Occipital lobe (tissue), 2 donors: Measurements from ENCODE around the gene MBNL2. TPM values are rescaled to one million over a fixed set of nuclear protein-coding genes. Genes with fewer than 3 reads are reported as not detected.

Experiments used
- DNase-seq: peaks from one replicate; lab custom pipeline; 2025; lab: John Stamatoyannopoulos, UW
- total RNA-seq: library from RNA; depleted of rRNA; stranded (reverse); fragments of >200 nt; gene quantifications from one replicate; pipeline ENCODE4 v1.2.3, GENCODE V29; 2014

The MBNL2 gene, protein sequence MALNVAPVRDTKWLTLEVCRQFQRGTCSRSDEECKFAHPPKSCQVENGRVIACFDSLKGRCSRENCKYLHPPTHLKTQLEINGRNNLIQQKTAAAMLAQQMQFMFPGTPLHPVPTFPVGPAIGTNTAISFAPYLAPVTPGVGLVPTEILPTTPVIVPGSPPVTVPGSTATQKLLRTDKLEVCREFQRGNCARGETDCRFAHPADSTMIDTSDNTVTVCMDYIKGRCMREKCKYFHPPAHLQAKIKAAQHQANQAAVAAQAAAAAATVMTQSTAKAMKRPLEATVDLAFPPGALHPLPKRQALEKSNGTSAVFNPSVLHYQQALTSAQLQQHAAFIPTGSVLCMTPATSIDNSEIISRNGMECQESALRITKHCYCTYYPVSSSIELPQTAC
- total RNA-seq: 29.2 TPM

DNA sequence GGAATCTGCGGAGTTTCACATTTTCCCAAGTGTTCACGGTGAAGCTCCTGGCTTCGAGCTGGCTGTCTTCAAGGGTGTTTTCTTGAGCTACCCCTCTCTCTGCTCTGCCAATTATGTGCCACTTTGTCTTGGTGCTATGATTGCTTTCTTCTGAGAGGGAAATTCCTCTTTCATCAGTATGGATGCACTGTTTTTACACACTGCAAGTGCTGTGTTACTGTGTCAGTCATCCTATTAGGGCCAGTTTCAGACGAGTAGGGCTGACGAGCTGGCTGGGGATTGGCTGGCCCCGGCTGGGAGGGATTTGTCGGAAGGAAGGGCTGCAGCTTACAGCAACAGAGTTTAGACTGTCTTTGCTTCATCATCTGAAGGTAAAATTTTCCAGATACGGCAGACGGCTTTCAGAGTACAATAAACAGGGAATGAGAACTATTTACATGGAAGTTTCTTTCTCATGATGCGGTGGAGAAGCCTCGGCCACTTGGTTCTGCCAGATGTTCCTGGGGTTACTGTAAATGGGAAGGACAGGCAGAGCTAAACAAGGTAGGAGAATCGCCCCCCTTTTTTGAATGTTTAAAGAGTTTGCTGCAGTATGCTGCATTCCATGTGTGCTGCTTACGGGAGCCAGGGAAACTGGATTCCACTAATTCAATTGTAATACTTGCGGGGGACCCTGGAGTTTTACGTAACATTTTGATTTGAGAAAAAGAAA is at the start of gene MBNL2:
TSS of gene MBNL2 (plus strand) at position 345 of the 712 bp plus-strand sequence. CDS start 53,903 bp downstream, outside the sequence.
- DNase-seq: peak; percentile 94

DNA sequence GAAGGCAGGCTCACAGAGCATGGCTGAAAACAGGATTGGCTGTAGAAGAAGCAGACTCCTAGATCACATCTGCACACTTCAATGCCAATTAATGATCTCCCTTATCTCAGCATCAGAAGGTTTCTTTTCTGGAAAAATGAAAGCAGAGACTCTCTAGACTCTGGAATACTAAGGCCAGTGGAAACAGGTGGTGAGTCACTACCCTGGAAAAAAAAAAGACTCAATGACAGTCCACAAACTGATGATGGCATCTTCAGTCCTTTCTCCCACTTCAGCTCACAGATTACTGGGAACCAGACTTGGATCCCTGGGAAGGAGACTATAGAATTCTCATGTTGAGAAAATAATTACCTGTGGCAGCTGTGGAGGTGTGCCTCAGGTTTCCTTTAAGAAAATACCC is 47.5 kb upstream of the MBNL2 start:
- no peak for DNase-seq

DNA sequence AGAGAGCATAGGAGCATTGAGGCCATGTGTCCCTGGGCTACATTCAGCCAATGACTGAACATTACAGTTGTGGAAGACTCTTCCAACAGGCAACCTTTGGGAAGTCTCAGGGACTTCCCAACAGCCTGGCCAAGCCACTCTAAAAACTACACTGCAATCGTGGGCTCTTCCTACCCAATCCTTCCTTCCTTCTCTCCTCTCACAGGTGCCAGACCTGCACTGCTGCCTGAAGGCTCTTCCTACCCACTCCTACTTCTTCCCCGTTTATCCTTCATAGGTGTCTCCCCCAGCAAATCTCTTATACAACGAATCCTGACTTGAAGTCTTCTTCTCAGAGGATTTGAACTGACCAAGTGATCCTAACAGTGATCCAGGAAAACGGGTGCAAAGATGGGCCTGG is 47.1 kb upstream of the MBNL2 start:
- DNase-seq: no peak

DNA sequence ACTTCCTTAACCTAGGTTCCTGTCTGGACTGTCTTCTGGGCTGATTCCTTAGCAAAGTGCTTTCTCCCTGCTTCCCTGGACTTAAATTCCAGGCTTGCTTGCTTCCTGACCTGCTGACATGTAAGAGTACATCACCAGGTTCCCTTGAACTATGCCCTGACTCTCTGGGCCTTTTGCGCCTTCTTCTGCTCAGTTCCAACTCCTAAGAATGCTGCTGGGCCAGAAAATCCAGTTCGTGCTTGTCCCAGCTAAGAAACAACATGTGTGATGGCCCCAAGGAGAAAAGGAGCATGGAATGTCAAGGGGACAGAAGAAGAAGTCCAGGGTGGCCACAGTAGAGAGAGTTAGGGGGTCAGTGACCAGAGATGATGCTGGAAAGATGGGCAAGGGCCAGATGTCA is 42.6 kb upstream of the MBNL2 start:
- DNase-seq: no peak

DNA sequence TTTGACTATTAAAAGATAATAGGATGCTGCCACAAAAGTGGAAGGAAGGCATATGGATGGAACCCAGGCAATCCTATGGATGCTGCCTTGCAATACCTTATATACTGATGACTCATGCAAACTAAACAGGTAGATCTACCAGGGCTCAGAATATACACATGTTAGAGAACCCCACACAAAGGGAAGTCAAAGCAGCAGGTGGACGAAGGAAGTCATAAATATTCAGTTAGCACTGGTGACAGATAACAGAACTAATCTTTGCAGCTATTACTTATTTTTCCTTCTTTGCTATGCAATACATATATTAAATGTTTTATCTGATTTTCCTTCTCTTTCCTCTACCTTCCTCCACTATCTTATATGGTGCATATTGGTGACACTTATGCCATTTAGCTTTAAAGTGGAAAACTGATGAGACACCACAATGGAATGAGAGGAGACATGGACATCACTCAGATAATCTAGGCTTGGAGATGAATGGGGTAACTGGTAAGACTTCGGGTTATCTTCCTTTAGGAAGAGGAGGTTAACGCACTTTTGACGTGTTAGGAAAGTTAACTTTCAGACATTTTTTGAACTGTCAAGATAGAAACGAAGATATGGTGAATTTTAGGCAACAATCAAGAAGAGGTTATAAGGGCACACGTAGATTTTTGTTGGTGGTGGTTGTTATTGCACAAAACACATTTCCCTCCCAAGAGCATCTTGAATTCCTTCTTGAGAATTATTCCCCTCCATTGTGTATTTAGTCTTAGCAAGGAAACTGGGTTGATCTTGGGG is 39.8 kb upstream of the MBNL2 start:
- no peak for DNase-seq

DNA sequence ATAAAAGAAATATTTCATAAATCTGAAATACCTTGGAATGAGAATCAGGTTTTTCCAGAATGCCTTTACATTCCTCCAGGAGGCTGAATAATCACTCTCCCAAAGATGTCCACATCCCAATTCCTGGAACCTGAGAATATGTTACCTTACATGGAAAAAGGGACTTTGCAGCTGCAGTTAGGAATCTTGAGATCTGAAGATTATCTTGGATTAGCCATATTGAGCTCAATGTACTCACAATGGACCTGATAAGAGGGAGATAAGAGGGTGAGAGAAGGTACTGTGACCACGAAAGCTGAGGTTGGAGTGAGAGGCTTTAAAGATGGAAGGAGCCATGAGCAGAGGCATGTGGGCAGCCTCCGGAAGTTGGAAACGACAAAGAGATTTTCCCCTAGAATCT is 36.8 kb upstream of the MBNL2 start:
- DNase-seq: no peak

DNA sequence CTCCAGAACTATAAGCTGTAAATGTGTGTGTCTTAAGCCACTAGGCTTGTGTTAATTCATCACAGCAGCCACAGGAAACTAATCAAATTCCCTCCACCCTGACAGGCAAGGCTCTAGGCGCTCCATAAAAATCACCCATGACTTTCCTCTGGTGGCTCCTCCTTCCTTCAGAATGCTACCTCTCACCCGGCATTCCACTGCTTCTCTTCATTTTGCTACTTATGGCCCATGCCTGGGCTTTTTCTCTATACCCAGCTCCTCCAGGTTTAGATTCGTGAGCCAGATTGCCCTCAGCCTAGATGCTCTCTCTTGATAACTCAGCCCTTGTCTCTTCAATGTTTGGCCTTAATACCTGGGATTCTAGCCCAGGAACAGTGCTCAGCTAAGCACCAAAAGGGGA is 36.4 kb upstream of the MBNL2 start:
- no peak for DNase-seq

DNA sequence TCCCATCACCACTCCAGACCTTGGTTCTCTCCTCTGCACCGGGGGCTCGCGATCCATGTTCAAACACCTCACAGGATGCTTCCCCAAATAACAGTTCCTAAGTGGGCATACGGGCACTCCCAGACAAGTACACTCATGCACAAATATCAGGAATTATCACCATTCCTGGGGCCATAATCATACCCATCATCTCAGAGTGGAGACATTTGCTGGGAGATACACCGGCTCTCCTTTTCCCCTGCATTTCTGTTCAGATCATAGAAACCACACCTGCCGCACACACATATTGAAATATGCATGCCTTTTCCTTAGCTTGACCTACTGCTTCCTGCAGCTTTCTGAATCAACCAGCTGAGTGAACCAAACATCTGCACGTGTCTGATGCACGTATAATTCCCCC is 33.9 kb upstream of the MBNL2 start:
- DNase-seq: no peak

DNA sequence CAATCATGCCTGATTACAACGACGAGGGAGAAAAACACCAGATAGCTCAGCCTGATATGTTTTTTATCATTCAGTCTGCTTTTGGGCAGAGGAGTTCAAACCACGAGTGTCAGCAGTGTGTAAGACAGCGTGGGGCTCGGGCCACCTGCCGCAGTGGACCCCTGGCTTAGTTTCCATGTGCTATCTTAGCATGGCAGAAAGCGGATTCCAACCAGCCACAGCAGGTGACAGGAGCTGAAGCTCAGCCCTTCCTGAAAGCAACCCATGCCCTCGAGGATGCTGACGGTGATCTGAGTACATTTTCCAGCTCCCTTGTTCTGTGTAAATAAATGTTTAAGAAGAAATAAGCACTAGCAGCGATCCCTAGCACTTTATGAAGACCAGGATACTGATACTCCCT is 32.2 kb upstream of the MBNL2 start:
- DNase-seq: no peak

DNA sequence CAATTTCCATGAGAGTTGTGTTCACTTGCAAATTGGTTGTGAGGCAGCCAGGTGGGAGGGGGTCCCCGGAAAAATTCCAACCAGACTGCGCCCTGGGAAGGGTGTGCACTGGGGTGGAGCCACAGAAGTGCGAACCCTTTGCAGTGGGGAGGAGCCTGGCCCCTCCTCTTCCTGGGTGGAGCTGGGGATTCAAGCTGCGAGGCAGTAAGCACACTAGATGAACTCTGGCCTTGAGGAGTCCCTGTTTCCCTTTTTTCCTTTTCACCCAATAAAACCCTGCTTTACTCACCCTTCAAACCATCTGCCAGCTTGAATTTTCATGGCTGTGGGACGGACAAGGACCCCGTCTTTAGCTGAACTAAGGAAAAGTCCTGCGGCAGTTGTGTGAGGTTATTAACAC is 31.0 kb upstream of the MBNL2 start:
- no peak for DNase-seq

DNA sequence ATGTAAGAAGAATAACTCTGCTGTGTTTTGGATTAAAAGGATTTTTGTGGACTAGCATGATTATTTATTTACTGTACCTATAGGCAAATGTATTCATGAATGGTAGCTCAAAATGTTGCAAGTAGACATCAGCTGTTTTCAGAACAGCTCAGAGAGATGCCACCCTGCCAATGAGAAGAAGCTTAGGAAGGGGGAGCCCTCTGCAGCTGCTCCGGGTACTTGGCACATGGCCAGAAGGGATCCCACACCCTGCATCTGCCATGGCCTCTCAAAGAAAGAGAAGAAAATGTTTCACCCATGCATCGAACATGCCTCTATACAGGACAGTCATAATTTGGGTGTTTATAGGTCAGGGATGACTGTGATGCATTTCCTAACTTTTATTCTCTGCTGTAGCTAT is 30.5 kb upstream of the MBNL2 start:
- DNase-seq: peak; percentile 7

DNA sequence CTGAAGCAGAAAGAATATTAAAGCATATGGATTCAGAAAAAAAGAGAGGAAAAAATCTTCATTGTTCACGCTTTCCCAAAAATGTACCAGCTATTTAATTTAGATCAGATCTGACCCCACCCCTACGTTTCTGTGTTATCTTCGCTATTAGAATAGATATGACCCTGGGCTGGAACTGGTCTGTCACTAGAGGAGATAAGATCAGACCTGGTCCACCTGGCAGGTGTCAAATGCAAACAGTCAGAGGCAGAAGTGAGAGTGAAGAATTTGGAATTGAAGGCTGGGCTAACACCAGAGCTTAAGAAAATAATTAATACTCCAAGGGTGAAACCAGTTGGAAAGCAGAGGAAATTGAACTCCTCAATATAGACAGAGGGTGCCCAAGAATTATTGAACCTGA is 30.0 kb upstream of the MBNL2 start:
- DNase-seq: no peak

DNA sequence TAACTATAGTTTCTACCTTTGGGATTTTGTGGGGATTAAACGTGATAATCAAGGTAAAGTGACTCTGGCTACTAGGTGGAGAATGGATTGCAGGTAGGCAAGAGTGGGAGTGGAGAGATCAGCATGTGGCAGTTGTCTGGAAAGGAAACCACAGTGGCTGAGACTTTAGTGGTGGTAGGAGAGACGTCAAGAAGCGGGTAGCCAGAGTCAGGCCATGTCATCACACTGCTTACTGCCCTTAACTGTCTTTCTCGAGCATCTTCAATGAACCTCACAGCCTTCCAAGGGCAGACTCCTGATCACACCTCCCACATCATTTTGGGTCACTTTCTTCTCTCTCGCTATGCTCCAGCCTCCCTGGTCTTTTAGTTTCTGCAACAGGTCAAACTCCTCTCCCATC is 28.6 kb upstream of the MBNL2 start:
- no peak for DNase-seq

DNA sequence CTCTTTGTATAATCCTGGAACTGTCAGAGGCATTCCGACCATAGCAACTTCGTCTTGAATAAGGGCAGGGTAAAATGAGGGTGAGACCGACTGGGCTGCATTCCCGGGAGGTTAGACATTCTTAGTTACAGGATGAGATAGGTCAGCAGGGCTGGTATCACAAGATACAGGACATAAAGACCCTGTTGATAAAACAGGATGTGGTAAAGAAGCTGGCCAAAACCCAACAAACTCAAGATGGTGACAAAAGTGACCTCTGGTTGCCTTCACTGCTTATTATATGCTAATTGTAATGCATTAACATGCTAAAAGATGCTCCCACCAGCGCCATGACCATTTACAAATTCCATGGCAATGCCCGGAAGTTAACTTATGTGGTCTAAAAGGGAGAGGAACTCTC is 27.7 kb upstream of the MBNL2 start:
- DNase-seq: no peak

DNA sequence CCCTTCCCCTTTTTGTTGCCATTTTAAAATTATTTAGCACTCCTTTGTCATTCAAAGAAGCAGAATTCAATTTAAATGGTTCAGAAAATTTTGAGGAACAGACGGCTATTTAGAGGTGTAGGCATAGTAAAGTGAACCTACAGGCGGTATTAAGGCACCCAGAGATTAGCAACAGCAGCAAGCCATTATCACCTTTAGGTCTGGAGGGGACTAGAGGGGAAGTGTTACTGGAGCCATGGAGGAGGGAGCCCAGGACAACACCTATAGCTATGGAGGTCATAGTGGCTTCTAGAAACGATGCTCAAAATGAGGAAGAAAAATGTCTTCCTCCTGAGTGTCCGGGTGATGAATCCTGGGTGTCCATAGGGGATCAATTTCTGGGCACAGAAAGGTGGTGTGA is 25.8 kb upstream of the MBNL2 start:
- DNase-seq: no peak

DNA sequence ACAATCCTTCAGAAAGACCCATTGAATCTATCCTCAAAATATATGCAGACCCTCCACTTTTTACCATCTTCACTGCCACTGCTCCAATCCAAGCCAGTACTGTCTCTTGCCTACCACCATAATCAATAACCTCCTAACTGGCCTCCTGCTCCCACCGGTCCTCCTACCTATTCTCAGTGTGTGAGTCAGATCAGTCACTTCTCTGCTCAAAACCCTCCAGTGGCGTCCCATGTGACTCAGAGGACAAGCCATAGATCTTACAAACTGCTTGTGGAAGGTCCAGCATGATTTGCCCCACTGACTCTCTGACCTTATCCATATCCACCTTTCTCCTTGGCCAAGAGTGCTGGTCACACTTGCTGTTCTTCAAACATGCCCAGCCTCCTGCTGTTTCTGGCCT is 23.4 kb upstream of the MBNL2 start:
- no peak for DNase-seq

DNA sequence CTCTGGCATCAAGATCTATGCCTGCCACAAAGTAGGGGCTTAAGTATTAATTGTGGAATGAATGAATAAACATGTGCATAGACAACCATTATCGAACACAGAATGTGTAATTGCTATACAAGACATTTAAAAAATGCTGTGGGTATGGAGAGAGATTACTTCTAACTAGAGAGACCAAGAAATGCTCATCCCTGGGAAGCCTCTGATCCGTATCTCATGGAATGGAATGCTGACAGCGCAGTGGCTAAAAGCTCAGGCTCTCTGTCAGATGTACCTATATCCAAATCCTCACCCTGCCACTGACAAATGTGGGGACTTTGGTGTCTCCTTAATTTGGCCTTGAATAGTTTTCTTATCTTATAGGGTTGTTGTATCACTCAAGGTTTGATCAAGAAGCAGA is 22.7 kb upstream of the MBNL2 start:
- DNase-seq: no peak

DNA sequence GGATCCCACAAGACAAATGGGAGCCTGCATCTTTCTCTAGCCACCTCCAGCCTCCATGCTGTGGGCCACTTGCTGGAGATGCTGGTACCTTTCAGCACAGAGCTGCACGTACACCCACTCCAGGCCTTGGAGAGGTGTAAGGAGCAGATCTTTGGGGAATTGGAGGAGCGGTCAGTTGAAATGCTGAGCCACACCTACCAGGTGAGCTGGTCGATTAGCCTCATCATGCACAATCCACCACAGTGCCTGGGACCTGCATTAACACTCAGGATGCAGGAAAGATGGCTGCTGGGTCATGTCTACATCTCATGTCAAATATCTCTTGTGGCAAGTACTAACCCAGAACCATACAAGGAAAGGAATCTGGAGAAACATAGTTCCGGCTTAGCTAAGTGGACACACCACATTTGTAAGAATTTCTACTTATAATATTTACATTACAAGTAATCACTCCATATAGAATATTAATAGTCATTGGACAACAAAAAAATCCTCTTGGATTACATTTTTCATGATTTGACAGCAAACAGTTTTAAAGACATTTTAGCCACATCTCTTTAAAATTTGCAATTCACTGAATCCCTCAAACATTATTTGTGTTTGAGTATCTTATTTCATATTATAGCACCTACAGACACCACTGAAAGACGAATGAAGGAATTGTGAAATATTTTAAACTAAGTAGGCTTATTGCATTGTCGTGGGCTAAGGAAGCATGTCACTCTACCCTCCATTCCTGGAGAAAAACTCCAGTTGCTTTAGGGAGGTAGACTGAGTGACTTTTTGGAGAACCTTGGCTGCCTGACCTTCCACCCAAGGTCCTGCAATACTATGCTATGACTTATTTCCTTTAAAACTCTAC is 21.8 kb upstream of the MBNL2 start:
- no peak for DNase-seq

DNA sequence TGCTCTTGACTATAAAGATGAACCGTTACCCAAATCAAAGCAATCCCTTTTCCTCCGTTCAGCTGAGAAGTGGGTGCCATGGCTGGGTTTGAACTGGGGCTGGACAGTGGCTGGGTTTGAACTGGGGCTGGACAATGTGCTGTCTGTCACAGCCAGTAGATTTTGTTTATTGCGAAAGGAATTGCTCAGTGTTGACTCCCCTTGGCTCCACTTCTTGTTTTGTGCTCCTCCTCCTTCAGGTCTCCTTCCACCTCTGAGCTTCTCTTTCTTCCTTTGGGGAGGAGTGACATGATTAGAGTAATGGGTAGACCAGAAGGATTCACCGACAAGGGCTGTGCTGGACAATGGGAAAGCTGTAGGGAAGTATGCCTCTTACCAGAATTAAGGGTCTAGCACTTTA is 19.4 kb upstream of the MBNL2 start:
- no peak for DNase-seq

DNA sequence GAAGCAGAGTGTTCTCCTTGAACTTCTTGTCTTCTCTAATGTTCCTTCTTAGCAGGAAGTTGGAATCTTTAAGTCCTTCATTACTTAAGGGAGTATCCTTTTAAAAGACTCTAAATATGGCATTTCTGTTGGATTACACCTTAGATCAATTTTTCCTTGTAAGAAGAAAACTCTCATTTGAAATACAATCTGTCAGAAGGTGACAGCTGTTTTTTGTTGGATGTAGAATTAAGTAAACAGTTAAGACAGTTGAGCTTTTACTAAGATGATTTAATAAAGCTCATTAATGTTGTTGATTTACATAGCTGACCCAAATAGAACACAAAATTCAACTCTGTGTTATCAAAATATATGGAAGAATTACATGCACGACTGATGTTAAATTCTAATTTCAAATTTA is 16.7 kb upstream of the MBNL2 start:
- DNase-seq: no peak

DNA sequence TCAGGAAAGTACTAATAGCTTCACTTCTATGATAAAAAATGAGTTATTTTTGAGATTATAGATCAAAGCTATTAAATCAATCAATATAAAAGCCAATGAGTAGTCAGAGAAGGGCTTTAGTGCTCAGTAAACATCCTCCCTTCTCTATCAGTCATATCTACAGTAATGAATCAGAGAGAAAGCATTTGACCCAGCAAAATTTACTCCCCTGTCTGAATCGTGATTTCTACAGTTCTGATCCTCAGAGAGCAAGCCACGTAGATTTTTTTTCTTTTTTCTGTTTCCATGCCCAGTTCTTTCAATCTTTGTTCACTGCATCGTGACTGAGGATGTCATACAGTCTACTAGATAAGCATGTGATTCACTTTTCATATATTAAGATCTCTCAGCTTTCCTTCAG is 16.2 kb upstream of the MBNL2 start:
- DNase-seq: no peak
